SK-N-SH treated with all-trans-retinoic acid at 6 μM for 48 hours (cell line): Measurements from ENCODE around the gene PANK3.

Experiments
- ATAC-seq: fragments of 200-7000 bp; cut with Tn5 transposase; 3 replicates; pipeline ENCODE4 v1.9.1; 2020; ENCODE audit warnings: mild to moderate bottlenecking, moderate library complexity
- ARNTL ChIP-seq: fragments of 450-650 bp; formaldehyde crosslinking; IDR thresholded peaks from 2 replicates; pipeline ENCODE4 v1.5.0; 2020; ENCODE audit warnings: low read depth, mild to moderate bottlenecking, moderate library complexity, borderline replicate concordance
- CREB5 ChIP-seq: fragments of 250-450 bp; sonication (Bioruptor Pico); IDR thresholded peaks from 2 replicates; pipeline ENCODE4 v1.5.1; 2020; ENCODE audit warnings: low read depth, mild to moderate bottlenecking, moderate library complexity
- CSDC2 ChIP-seq: fragments of 250-450 bp; sonication (Bioruptor Pico); IDR thresholded peaks from 2 replicates; pipeline ENCODE4 v1.5.0; 2020; ENCODE audit warnings: mild to moderate bottlenecking, moderate library complexity
- ESRRG ChIP-seq: fragments of 250-450 bp; sonication (Bioruptor Pico); IDR thresholded peaks from 2 replicates; pipeline ENCODE4 v1.6.1; 2021; ENCODE audit warnings: mild to moderate bottlenecking
- GLIS3 ChIP-seq: fragments of 250-450 bp; sonication (Bioruptor Pico); IDR thresholded peaks from 2 replicates; pipeline ENCODE4 v1.5.0; 2020; ENCODE audit warnings: mild to moderate bottlenecking, moderate library complexity
- ISL1 ChIP-seq: fragments of 250-450 bp; sonication (Bioruptor Pico); IDR thresholded peaks from 2 replicates; pipeline ENCODE4 v2.1.2; 2022; ENCODE audit warnings: mild to moderate bottlenecking, moderate library complexity
- OSR1 ChIP-seq: fragments of 250-450 bp; sonication (Bioruptor Pico); IDR thresholded peaks from 2 replicates; pipeline ENCODE4 v1.8.0; 2022; ENCODE audit warnings: moderate library complexity, mild to moderate bottlenecking, inconsistent platforms
- RARB ChIP-seq: fragments of 250-450 bp; sonication (Bioruptor Pico); IDR thresholded peaks from 2 replicates; pipeline ENCODE4 v1.8.0; 2021; ENCODE audit warnings: mild to moderate bottlenecking, moderate library complexity
- SNAI2 ChIP-seq: fragments of 250-450 bp; sonication (Bioruptor Pico); IDR thresholded peaks from 2 replicates; pipeline ENCODE4 v1.5.0; 2020; ENCODE audit warnings: mild to moderate bottlenecking, moderate library complexity
- TCF4 ChIP-seq: fragments of 250-450 bp; sonication (Bioruptor Pico); IDR thresholded peaks from 2 replicates; pipeline ENCODE4 v1.8.0; 2021; ENCODE audit warnings: mild to moderate bottlenecking, moderate library complexity, borderline replicate concordance
- TOX ChIP-seq: fragments of 250-450 bp; sonication (Bioruptor Pico); IDR thresholded peaks from 2 replicates; pipeline ENCODE4 v1.8.0; 2021; ENCODE audit warnings: mild to moderate bottlenecking, moderate library complexity, borderline replicate concordance
- TSHZ2 ChIP-seq: fragments of 250-450 bp; sonication (Bioruptor Pico); IDR thresholded peaks from 2 replicates; pipeline ENCODE4 v1.5.0; 2020; ENCODE audit warnings: mild to moderate bottlenecking, moderate library complexity
- ZC3H10 ChIP-seq: fragments of 250-450 bp; sonication (Bioruptor Pico); IDR thresholded peaks from 2 replicates; pipeline ENCODE4 v1.5.1; 2021; ENCODE audit warnings: mild to moderate bottlenecking, moderate library complexity
- ZFP3 ChIP-seq: fragments of 250-450 bp; sonication (Bioruptor Pico); IDR thresholded peaks from 2 replicates; pipeline ENCODE4 v1.5.0; 2020; ENCODE audit warnings: mild to moderate bottlenecking, moderate library complexity
- ZFP30 ChIP-seq: fragments of 450-650 bp; formaldehyde crosslinking; IDR thresholded peaks from 2 replicates; pipeline ENCODE4 v1.5.0; 2022; ENCODE audit warnings: mild to moderate bottlenecking, moderate library complexity
- ZNF565 ChIP-seq: fragments of 450-650 bp; formaldehyde crosslinking; conservative IDR thresholded peaks from 2 replicates; pipeline ENCODE4 v1.5.0; 2020; ENCODE audit warnings: low read depth, mild to moderate bottlenecking, moderate library complexity
- ZNF70 ChIP-seq: fragments of 450-650 bp; formaldehyde crosslinking; IDR thresholded peaks from 2 replicates; pipeline ENCODE4 v1.5.0; 2020; ENCODE audit warnings: mild to moderate bottlenecking, moderate library complexity
- TF ChIP-seq, protein P1 (sequence below): fragments of 250-450 bp; sonication (Bioruptor Pico); IDR thresholded peaks from 2 replicates; pipeline ENCODE4 v1.8.0; 2020; ENCODE audit warnings: mild to moderate bottlenecking, moderate library complexity, borderline replicate concordance
- TF ChIP-seq, protein P2 (sequence below): fragments of 250-450 bp; sonication (Bioruptor Pico); IDR thresholded peaks from 2 replicates; pipeline ENCODE4 v1.5.1; 2021; ENCODE audit warnings: mild to moderate bottlenecking, moderate library complexity
- TF ChIP-seq, protein P3 (sequence below): fragments of 250-450 bp; sonication (Bioruptor Pico); IDR thresholded peaks from 2 replicates; pipeline ENCODE4 v1.8.0; 2021; ENCODE audit warnings: low read depth, mild to moderate bottlenecking, moderate library complexity, borderline replicate concordance

The PANK3 gene

DNA sequence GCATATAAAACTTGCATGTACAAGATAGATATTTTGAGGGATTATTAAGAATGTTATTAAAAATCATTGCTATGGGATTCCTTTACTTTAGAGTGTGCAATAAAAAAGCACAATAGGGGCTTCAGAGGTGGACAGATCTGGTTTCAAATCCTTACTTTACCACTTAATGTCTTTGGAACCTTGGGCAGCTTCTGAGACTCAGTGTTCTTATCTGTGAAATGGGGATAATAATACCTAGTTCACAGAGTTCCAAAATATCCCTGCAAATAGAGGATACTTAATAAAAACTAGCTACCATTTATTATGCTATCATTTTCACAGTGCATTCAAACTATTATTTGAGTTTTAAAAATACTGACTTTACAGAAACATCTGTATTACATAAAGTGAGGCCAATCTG lies 23.3 kb upstream of the PANK3 start:
- no peak for ATAC-seq

GRCh38 chr5:168601972-168602371 lies 22.8 kb upstream of the PANK3 start:
- no peak for TF ChIP-seq ZFP30
- no peak for TF ChIP-seq CREB5 (CRISPR knock-in tag)
- ATAC-seq = no peak

More for the DNA sequence above, 23.3 kb upstream of the PANK3 start:
- TF ChIP-seq ZNF70 (CRISPR knock-in tag) (no peak), ZNF565 (CRISPR knock-in tag) (no peak), TCF4 (no peak), ESRRG (no peak), TSHZ2 (CRISPR knock-in tag) (no peak), ZC3H10 (no peak), OSR1 (CRISPR knock-in tag) (no peak), ZFP30 (no peak), GLIS3 (CRISPR knock-in tag) (no peak), CREB5 (CRISPR knock-in tag) (no peak), ISL1 (CRISPR knock-in tag) (no peak), RARB (no peak), CSDC2 (no peak)
- TF ChIP-seq, protein P1, sequence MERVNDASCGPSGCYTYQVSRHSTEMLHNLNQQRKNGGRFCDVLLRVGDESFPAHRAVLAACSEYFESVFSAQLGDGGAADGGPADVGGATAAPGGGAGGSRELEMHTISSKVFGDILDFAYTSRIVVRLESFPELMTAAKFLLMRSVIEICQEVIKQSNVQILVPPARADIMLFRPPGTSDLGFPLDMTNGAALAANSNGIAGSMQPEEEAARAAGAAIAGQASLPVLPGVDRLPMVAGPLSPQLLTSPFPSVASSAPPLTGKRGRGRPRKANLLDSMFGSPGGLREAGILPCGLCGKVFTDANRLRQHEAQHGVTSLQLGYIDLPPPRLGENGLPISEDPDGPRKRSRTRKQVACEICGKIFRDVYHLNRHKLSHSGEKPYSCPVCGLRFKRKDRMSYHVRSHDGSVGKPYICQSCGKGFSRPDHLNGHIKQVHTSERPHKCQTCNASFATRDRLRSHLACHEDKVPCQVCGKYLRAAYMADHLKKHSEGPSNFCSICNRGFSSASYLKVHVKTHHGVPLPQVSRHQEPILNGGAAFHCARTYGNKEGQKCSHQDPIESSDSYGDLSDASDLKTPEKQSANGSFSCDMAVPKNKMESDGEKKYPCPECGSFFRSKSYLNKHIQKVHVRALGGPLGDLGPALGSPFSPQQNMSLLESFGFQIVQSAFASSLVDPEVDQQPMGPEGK (CRISPR knock-in tag) = no peak

DNA sequence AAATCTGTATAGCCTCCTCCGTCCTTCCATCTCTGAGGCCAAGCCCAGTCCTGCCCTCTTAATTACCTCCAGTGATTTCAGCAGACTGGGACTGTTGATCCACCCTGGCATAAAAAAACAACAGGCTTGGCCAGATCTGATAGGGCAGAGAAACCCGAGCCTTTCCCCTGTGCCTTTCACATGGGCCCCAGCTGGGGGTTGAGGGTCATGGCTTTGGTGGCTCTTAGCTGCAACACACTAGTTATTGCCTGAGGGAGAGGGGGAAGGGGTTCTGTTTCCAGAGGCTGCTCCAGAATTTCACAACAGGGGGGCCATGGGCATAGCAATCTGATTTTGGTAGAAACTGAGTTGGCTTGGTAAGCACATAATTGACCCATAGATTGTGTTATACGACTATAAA lies 21.2 kb upstream of the PANK3 start:
- ATAC-seq = peak; percentile 88
- TF ChIP-seq ZNF70 (CRISPR knock-in tag) (no peak), CREB5 (CRISPR knock-in tag) (no peak), SNAI2 (no peak), ZC3H10 (no peak)
- TF ChIP-seq, protein P2, sequence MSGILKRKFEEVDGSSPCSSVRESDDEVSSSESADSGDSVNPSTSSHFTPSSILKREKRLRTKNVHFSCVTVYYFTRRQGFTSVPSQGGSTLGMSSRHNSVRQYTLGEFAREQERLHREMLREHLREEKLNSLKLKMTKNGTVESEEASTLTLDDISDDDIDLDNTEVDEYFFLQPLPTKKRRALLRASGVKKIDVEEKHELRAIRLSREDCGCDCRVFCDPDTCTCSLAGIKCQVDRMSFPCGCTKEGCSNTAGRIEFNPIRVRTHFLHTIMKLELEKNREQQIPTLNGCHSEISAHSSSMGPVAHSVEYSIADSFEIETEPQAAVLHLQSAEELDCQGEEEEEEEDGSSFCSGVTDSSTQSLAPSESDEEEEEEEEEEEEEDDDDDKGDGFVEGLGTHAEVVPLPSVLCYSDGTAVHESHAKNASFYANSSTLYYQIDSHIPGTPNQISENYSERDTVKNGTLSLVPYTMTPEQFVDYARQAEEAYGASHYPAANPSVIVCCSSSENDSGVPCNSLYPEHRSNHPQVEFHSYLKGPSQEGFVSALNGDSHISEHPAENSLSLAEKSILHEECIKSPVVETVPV (CRISPR knock-in tag) = no peak

- no peak for ATAC-seq
- TF ChIP-seq ISL1 (CRISPR knock-in tag) = no peak
- TF ChIP-seq, protein P1 (CRISPR knock-in tag) = no peak
- TF ChIP-seq ZFP3 (CRISPR knock-in tag) = no peak
- TF ChIP-seq RARB = no peak
- no peak for TF ChIP-seq TOX (CRISPR knock-in tag)
- no peak for TF ChIP-seq ARNTL
- TF ChIP-seq, protein P3, sequence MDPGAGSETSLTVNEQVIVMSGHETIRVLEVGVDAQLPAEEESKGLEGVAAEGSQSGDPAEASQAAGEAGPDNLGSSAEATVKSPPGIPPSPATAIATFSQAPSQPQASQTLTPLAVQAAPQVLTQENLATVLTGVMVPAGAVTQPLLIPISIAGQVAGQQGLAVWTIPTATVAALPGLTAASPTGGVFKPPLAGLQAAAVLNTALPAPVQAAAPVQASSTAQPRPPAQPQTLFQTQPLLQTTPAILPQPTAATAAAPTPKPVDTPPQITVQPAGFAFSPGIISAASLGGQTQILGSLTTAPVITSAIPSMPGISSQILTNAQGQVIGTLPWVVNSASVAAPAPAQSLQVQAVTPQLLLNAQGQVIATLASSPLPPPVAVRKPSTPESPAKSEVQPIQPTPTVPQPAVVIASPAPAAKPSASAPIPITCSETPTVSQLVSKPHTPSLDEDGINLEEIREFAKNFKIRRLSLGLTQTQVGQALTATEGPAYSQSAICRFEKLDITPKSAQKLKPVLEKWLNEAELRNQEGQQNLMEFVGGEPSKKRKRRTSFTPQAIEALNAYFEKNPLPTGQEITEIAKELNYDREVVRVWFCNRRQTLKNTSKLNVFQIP = no peak
- no peak for TF ChIP-seq TCF4
- no peak for TF ChIP-seq ZNF70 (CRISPR knock-in tag)
- no peak for TF ChIP-seq SNAI2
- TF ChIP-seq ZFP30 = no peak
Observed at GRCh38 chr5:168599826-168600225, 20.7 kb upstream of the PANK3 start.
